DND-41 (cell line): Measurements from ENCODE around the gene EIF5A.

Experiments
- ATAC-seq: fragments of 200-7000 bp; cut with Tn5 transposase; 3 replicates; pipeline ENCODE4 v1.9.1; 2021; ENCODE audit warnings: low read depth; ENCODE audit not compliant: insufficient read depth
- DNase-seq: peaks from one replicate; pipeline ENCODE4 v3.0.0-alpha.2; 2020
- H2AFZ ChIP-seq: 2 replicates; pipeline ENCODE4 v1.6.0; 2012; ENCODE audit warnings: low read depth, low read length
- H3K27ac ChIP-seq: 2 replicates; pipeline ENCODE4 v1.5.1; 2012; ENCODE audit warnings: low read length, inconsistent platforms
- H3K27me3 ChIP-seq: fragments of 200-600 bp; sonication (generic); 2 replicates; pipeline ENCODE4 v1.6.0; 2012; ENCODE audit warnings: low read length, mild to moderate bottlenecking, inconsistent platforms; ENCODE audit not compliant: insufficient read depth, poor library complexity
- H3K36me3 ChIP-seq: 2 replicates; pipeline ENCODE4 v1.5.1; 2012; ENCODE audit warnings: low read length, inconsistent platforms; ENCODE audit not compliant: insufficient read depth
- H3K4me1 ChIP-seq: 2 replicates; pipeline ENCODE4 v1.5.1; 2012; ENCODE audit warnings: mild to moderate bottlenecking, low read length; ENCODE audit not compliant: insufficient read depth
- H3K4me2 ChIP-seq: 2 replicates; pipeline ENCODE4 v1.6.0; 2012; ENCODE audit warnings: mild to moderate bottlenecking, moderate library complexity, low read length, inconsistent platforms; ENCODE audit not compliant: insufficient read depth
- H3K4me3 ChIP-seq, 2 experiments: fragments of 200-600 bp in 1 of 2; shearing (Covaris generic) in 1 of 2; 2 replicates each; pipeline ENCODE4 v1.5.1; 2012 to 2016; ENCODE audit warnings: inconsistent platforms in 2 of 2, low read length in 2 of 2, mild to moderate bottlenecking in 2 of 2, low read depth in 1 of 2, moderate library complexity in 1 of 2
- H3K79me2 ChIP-seq: 2 replicates; pipeline ENCODE4 v1.6.0; 2012; ENCODE audit warnings: low read length, inconsistent platforms; ENCODE audit not compliant: insufficient read depth
- H3K9ac ChIP-seq: 2 replicates; pipeline ENCODE4 v1.6.0; 2012; ENCODE audit warnings: low read depth, mild to moderate bottlenecking, inconsistent platforms, low read length, moderate library complexity
- H3K9me3 ChIP-seq: 2 replicates; pipeline ENCODE4 v1.5.1; 2012; ENCODE audit warnings: low read length, moderate library complexity, mild to moderate bottlenecking, inconsistent platforms; ENCODE audit not compliant: insufficient read depth, severe bottlenecking
- H4K20me1 ChIP-seq: 2 replicates; pipeline ENCODE4 v1.6.0; 2012; ENCODE audit warnings: low read length; ENCODE audit not compliant: insufficient read depth
- EZH2 ChIP-seq: IDR thresholded peaks from 3 replicates; pipeline ENCODE4 v1.6.1; 2012; ENCODE audit warnings: borderline replicate concordance, low read depth, mild to moderate bottlenecking, moderate library complexity, low read length, inconsistent platforms; ENCODE audit not compliant: severe bottlenecking
- TF ChIP-seq, protein P1 (sequence below): IDR thresholded peaks from 2 replicates; pipeline ENCODE4 v1.5.1; 2012; ENCODE audit warnings: borderline replicate concordance, low read length, moderate library complexity, mild to moderate bottlenecking; ENCODE audit not compliant: poor library complexity, severe bottlenecking; ENCODE audit errors: extremely low read depth

EIF5A gene

DNA sequence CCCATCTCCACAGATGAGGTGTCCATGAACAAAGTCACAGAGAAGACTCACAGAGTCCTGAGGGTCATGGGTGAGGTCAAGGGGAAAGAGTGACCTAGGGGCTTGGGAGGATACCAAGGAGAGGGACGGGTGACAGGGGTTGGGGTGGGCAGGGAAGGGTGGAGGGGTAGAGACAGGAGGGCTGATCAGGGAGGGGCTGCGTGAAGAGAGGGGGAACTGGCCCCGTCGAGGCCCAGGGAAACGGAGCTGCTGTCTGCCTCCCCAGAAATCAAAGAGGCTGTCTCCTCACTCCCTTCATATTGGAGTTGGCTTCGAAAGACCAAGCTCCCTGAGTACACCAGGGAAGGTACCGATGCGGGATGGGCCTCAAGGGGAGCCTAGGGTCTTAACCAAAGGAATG, 48.1 kb downstream of the EIF5A start:
- no peak for TF ChIP-seq EZH2
- TF ChIP-seq, protein P1, sequence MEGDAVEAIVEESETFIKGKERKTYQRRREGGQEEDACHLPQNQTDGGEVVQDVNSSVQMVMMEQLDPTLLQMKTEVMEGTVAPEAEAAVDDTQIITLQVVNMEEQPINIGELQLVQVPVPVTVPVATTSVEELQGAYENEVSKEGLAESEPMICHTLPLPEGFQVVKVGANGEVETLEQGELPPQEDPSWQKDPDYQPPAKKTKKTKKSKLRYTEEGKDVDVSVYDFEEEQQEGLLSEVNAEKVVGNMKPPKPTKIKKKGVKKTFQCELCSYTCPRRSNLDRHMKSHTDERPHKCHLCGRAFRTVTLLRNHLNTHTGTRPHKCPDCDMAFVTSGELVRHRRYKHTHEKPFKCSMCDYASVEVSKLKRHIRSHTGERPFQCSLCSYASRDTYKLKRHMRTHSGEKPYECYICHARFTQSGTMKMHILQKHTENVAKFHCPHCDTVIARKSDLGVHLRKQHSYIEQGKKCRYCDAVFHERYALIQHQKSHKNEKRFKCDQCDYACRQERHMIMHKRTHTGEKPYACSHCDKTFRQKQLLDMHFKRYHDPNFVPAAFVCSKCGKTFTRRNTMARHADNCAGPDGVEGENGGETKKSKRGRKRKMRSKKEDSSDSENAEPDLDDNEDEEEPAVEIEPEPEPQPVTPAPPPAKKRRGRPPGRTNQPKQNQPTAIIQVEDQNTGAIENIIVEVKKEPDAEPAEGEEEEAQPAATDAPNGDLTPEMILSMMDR: no peak
- H3K27ac ChIP-seq: 0 out of 2 replicates have a peak overlapping the region, but pooled peaks have one; percentile 28

DNA sequence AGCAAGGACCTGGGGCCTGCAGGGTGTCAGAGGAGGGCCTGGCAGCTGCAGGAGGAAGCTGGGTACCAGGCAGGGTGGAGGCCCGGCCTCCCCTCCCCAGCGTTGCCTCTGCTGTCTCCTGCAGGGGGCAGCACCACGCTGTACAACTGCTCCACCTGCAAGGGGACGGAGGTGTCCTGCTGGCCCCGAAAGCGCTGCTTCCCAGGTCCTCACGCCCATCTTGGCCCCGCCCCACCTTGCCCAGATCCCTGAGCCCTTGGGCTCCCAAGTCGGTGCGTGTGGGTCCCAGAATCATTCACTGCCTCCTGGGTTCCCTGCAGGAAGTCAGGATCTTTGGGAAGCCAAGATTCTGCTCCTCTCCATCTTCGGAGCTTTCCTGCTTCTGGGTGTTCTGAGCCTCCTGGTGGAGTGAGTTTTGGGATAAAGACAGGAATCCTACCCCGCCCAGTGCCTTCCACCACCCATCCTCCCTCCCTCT, 48.7 kb downstream of the EIF5A start:
- peak; percentile 86 for DNase-seq
- ATAC-seq: peak; percentile 97

More for the DNA sequence above, 48.1 kb downstream of the EIF5A start:
- DNase-seq (no peak), ATAC-seq (no peak)
- Histone ChIP-seq H3K9ac (0 out of 2 replicates have a peak overlapping the region, but pooled peaks have one; percentile 7), H3K4me2 (no peak overlapping the region), H3K4me3 (no peak overlapping the region), H4K20me1 (no peaks in the 10 kb centered on the region), H3K79me2 (no peaks in the 10 kb centered on the region), H3K9me3 (no peaks in the 10 kb centered on the region), H2AFZ (peak overlapping the region; percentile 64), H3K36me3 (peaks cover 7% of the 10 kb centered on the region; the same call in 1 of the 2 replicates), H3K27me3 (no peaks in the 10 kb centered on the region), H3K4me1 (peaks cover 7% of the 10 kb centered on the region)

DNA sequence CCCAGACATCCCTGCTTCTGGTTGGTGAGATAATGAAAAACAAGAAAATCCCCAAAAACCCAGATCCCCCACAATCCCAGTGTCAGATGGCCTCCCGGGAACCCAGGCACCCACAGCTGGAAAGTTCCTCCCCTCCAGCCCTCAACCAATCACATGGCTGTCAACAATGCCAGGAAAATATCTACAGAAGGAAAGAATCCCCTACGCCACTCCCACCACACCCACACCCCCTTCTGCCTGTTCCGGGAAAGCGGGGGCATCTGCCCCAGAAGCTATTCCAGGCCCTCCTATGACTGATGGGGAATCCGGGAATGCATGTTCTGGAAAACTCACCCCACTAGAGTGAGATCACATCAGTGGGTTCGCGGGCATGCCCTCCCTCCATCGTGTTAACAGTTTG, 49.3 kb downstream of the EIF5A start:
- TF ChIP-seq, protein P1: no peak
- no peak for TF ChIP-seq EZH2

More for the DNA sequence above, 48.7 kb downstream of the EIF5A start:
- TF ChIP-seq, protein P1: peak; percentile 98
- no peak for TF ChIP-seq EZH2
- Histone ChIP-seq H3K27me3 (no peaks in the 10 kb centered on the region), H2AFZ (peak overlapping the region; percentile 64), H3K9me3 (no peaks in the 10 kb centered on the region), H3K79me2 (no peaks in the 10 kb centered on the region), H4K20me1 (no peaks in the 10 kb centered on the region), H3K4me2 (peak overlapping the region; percentile 17; the same call in 1 of the 2 replicates), H3K9ac (0 out of 2 replicates have a peak overlapping the region, but pooled peaks have one; percentile 7), H3K36me3 (peaks cover 2% of the 10 kb centered on the region; the same call in 1 of the 2 replicates), H3K27ac (no peak overlapping the region), H3K4me1 (peaks cover 7% of the 10 kb centered on the region), H3K4me3 (no peak overlapping the region)

More for the DNA sequence above, 49.3 kb downstream of the EIF5A start:
- Histone ChIP-seq H3K4me1 (peaks cover 7% of the 10 kb centered on the region), H3K9me3 (no peaks in the 10 kb centered on the region), H3K4me3 (no peak overlapping the region), H2AFZ (no peak overlapping the region), H3K27ac (no peak overlapping the region), H3K36me3 (no peaks in the 10 kb centered on the region; the same call in 1 of the 2 replicates), H4K20me1 (no peaks in the 10 kb centered on the region), H3K4me2 (no peak overlapping the region), H3K27me3 (no peaks in the 10 kb centered on the region), H3K79me2 (no peaks in the 10 kb centered on the region), H3K9ac (no peak overlapping the region)
- ATAC-seq: no peak
- no peak for DNase-seq
